Measurements from ENCODE around the gene TMEM258. TPM values are rescaled to one million over a fixed set of nuclear protein-coding genes. Genes with fewer than 3 reads are reported as not detected.

Gene TMEM258
- total and polyA plus RNA-seq, 2 donors (not counting 1 experiment from before 2014, with no cell fraction given): 65.8 to 130 TPM

GRCh38 chr11:61799665-61800284, 7.4 kb upstream of the TMEM258 start:
- Histone ChIP-seq H3K4me1 (ENCODE audit: control insufficient read depth in 2 of 2, insufficient read depth in 2 of 2, low read length in 2 of 2) (no peaks in the 10 kb centered on the region), H4K20me1 (ENCODE audit: control insufficient read depth, insufficient read depth, low read length, poor library complexity, severe bottlenecking) (no peaks in the 10 kb centered on the region), H3K4me2 (replicated peaks; ENCODE audit: low read depth, low read length, poor library complexity, severe bottlenecking) (no peak overlapping the region), H3K9ac (ENCODE audit: low read length) (no peak overlapping the region), H3K4me3 (ENCODE audit: control extremely low read depth in 1 of 5, extremely low read depth in 1 of 5, insufficient read depth in 1 of 5, low read depth in 2 of 5, low read length in 4 of 5) (no peak overlapping the region), H3K36me3 (replicated peaks in 1 of 2; ENCODE audit: control extremely low read depth in 1 of 2, control insufficient read depth in 1 of 2, extremely low read depth in 1 of 2, insufficient read depth in 2 of 2, low read length in 1 of 2) (peaks cover 0 to 6% of the 10 kb centered on the region in 2 experiments), H3K27me3 (replicated peaks in 1 of 4; ENCODE audit: control extremely low read depth in 1 of 4, control insufficient read depth in 3 of 4, insufficient read depth in 4 of 4, low read length in 3 of 4) (no peaks in the 10 kb centered on the region), H2AFZ (ENCODE audit: insufficient read depth, low read depth, low read length, poor library complexity, severe bottlenecking) (no peak overlapping the region), H3K9me3 (ENCODE audit: control extremely low read depth in 1 of 3, control insufficient read depth in 2 of 3, insufficient read depth in 1 of 3, low read length in 2 of 3) (no peaks in the 10 kb centered on the region), H3K79me2 (ENCODE audit: control insufficient read depth, insufficient read depth, low read length) (peaks cover 38% of the 10 kb centered on the region), H3K27ac (ENCODE audit: low read length in 2 of 2) (no peak overlapping the region)
- 100% methylated on average over 2 of the region's 2 CpGs for WGBS (ENCODE audit: insufficient coverage)
- DNase-seq: no peak
- H3K4me3 Mint-ChIP-seq: no peak overlapping the region
- no peak for TF ChIP-seq EZH2 (IDR thresholded peaks at IDR 0.05; ENCODE audit: borderline replicate concordance, insufficient read depth, low read depth, low read length, poor library complexity, severe bottlenecking)
- no peak for TF ChIP-seq CTCF (IDR thresholded peaks at IDR 0.05)
- ChIA-PET CTCF (interaction anchor here (0.5 to 8.4 kb wide), 10 partner anchors 9 to 512 kb away, joined by 4 to 222 read pairs (median 47); partner anchors contain the start of genes BEST1 and FADS1), POLR2A (no interaction called here)
- H3K27ac Mint-ChIP-seq: no peak overlapping the region
- no peaks in the 10 kb centered on the region for H3K27me3 Mint-ChIP-seq
- peaks cover 2% of the 10 kb centered on the region for H3K4me1 Mint-ChIP-seq
- no peak for ATAC-seq (ENCODE audit: low read depth)
- no peaks in the 10 kb centered on the region for H3K9me3 Mint-ChIP-seq (ENCODE audit: insufficient read depth)
- intact Hi-C loops (cut with micrococcal nuclease): no loop called here

- WGBS (ENCODE audit: insufficient coverage): 90% methylated on average over 2 of the region's 3 CpGs
- peaks cover 0 to 6% of the 10 kb centered on the region in 2 experiments for H3K36me3 ChIP-seq (replicated peaks in 1 of 2; ENCODE audit: control extremely low read depth in 1 of 2, control insufficient read depth in 1 of 2, extremely low read depth in 1 of 2, insufficient read depth in 2 of 2, low read length in 1 of 2)
- H3K27ac Mint-ChIP-seq: no peak overlapping the region
These were observed 5.0 kb upstream of the TMEM258 start for GRCh38 chr11:61797263-61797944.

More at GRCh38 chr11:61797263-61797944, 5.0 kb upstream of the TMEM258 start:
- no peaks in the 10 kb centered on the region for H3K27me3 ChIP-seq (replicated peaks in 1 of 4; ENCODE audit: control extremely low read depth in 1 of 4, control insufficient read depth in 3 of 4, insufficient read depth in 4 of 4, low read length in 3 of 4)
- no peak overlapping the region for H3K4me3 ChIP-seq (ENCODE audit: control extremely low read depth in 1 of 5, extremely low read depth in 1 of 5, insufficient read depth in 1 of 5, low read depth in 2 of 5, low read length in 4 of 5)
- H3K9me3 Mint-ChIP-seq (ENCODE audit: insufficient read depth): no peaks in the 10 kb centered on the region
- peak; percentile 85 for DNase-seq
- no peak overlapping the region for H3K27ac ChIP-seq (ENCODE audit: low read length in 2 of 2)
- ChIA-PET POLR2A (interaction anchor here (0.6 to 1.6 kb wide), 3 partner anchors 18 to 132 kb away, joined by 4 to 7 read pairs (median 5); no protein-coding TSS in a partner anchor), CTCF (interaction anchor here (0.7 to 8.4 kb wide), 54 partner anchors 9 to 592 kb away, joined by 3 to 222 read pairs (median 5); partner anchors contain the start of genes BEST1, FADS1, FTH1 and INCENP)
- no peak overlapping the region for H3K9ac ChIP-seq (ENCODE audit: low read length)
- no peaks in the 10 kb centered on the region for H4K20me1 ChIP-seq (ENCODE audit: control insufficient read depth, insufficient read depth, low read length, poor library complexity, severe bottlenecking)
- intact Hi-C loops (cut with micrococcal nuclease): loop anchor here (1.0 kb wide), 5 partner anchors 18 to 285 kb away; no protein-coding TSS in a partner anchor
- H3K4me1 ChIP-seq (ENCODE audit: control insufficient read depth in 2 of 2, insufficient read depth in 2 of 2, low read length in 2 of 2): peaks cover 4 to 12% of the 10 kb centered on the region in 2 donors
- peak overlapping the region; percentile 6 for H2AFZ ChIP-seq (ENCODE audit: insufficient read depth, low read depth, low read length, poor library complexity, severe bottlenecking)
- H3K79me2 ChIP-seq (ENCODE audit: control insufficient read depth, insufficient read depth, low read length): peaks cover 58% of the 10 kb centered on the region
- no peaks in the 10 kb centered on the region for H3K27me3 Mint-ChIP-seq
- peaks cover 14% of the 10 kb centered on the region for H3K4me1 Mint-ChIP-seq
- H3K9me3 ChIP-seq (ENCODE audit: control extremely low read depth in 1 of 3, control insufficient read depth in 2 of 3, insufficient read depth in 1 of 3, low read length in 2 of 3): no peaks in the 10 kb centered on the region
- ATAC-seq (ENCODE audit: low read depth): no peak
- no peak for TF ChIP-seq EZH2 (IDR thresholded peaks at IDR 0.05; ENCODE audit: borderline replicate concordance, insufficient read depth, low read depth, low read length, poor library complexity, severe bottlenecking)
- peak; percentile 88 for TF ChIP-seq CTCF (IDR thresholded peaks at IDR 0.05)
- no peak overlapping the region for H3K4me2 ChIP-seq (replicated peaks; ENCODE audit: low read depth, low read length, poor library complexity, severe bottlenecking)
- H3K4me3 Mint-ChIP-seq: no peak overlapping the region
